HL-60 (cell line): ENCODE data around the gene NOS2.
"Not testable (repeated sequence)": the region's sequence is repeated elsewhere in the genome, so short reads cannot be mapped to it uniquely, and the experiment has no call there.

Source experiments
- DNase-seq, 2 experiments: peaks; one replicate each; pipeline ENCODE4 v3.0.0-alpha.2; 2010 to 2020; ENCODE audit warnings: low read depth in 1 of 2, low spot score in 1 of 2
- H3K27ac ChIP-seq: fragments of 250-450 bp; sonication (Bioruptor Pico); replicated peaks from 2 replicates; pipeline ENCODE4 v1.5.1; 2020; ENCODE audit warnings: mild to moderate bottlenecking, moderate library complexity
- H3K27me3 ChIP-seq: fragments of 250-450 bp; sonication (Bioruptor Pico); 2 replicates; pipeline ENCODE4 v1.5.1; 2021; ENCODE audit warnings: mild to moderate bottlenecking, moderate library complexity; ENCODE audit not compliant: insufficient read depth, poor library complexity, severe bottlenecking
- H3K4me3 ChIP-seq: replicated peaks from 2 replicates; pipeline ENCODE4 v1.5.1; 2011; ENCODE audit warnings: mild to moderate bottlenecking, control low read depth, low read length; ENCODE audit not compliant: insufficient read depth
- CTCF ChIP-seq: IDR thresholded peaks from one replicate; pipeline ENCODE4 v1.5.1; 2011; ENCODE audit warnings: low read length, control low read depth, inconsistent platforms; ENCODE audit not compliant: insufficient read depth
- GABPA ChIP-seq: IDR thresholded peaks from 2 replicates; pipeline ENCODE4 v1.6.1; 2012; ENCODE audit warnings: low read depth
- POLR2AphosphoS5 ChIP-seq: IDR thresholded peaks from 2 replicates; pipeline ENCODE4 v1.6.1; 2012; ENCODE audit warnings: low read depth
- SPI1 ChIP-seq: IDR thresholded peaks from 2 replicates; pipeline ENCODE4 v1.6.1; 2012; ENCODE audit warnings: low read depth, mild to moderate bottlenecking, borderline replicate concordance
- TF ChIP-seq, protein P1 (sequence below): IDR thresholded peaks from 2 replicates; pipeline ENCODE4 v1.6.1; 2012; ENCODE audit warnings: low read depth; ENCODE audit not compliant: insufficient replicate concordance

Gene NOS2

DNA sequence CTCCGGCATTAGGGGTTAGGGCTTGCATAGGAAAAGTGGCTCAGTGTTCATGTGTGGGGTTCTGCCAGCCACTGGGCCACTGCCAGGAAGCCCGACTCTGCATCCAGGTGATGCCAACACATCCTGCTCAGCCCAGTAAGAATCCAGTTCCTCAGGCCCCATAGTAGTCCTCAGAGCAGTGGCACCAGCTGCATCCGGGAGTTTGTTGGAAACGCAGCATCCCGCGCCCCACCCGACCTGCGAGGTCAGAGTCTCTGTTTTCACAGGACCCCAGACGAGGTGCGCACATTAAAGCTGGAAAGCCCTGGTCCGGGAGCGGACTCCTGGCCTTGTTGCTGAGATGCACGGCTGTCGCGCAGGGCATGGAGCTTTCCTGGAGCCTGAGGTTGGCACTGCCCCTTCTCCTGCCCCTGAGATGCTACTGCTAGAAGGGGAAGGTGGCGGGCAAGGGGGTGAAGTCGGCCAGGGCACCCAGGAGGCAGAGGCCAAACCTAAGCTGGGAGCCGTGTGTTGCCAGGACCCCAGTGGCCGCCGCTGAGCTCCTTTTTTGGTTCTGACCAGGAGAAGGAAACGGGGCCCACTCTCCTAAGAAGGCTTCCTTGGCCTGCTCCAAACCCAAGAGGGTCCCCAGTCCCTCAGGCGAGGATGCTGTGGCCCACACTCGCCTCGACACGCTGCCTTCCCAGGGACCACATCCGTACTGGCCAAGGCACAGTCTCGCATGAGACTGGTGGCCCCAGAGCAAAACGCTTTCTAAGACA, 44.4 kb downstream of the NOS2 start:
- Histone ChIP-seq H3K27ac (no peak overlapping the region), H3K27me3 (no peaks in the 10 kb centered on the region), H3K4me3 (no peak overlapping the region)
- no peak for DNase-seq
- TF ChIP-seq, protein P1, sequence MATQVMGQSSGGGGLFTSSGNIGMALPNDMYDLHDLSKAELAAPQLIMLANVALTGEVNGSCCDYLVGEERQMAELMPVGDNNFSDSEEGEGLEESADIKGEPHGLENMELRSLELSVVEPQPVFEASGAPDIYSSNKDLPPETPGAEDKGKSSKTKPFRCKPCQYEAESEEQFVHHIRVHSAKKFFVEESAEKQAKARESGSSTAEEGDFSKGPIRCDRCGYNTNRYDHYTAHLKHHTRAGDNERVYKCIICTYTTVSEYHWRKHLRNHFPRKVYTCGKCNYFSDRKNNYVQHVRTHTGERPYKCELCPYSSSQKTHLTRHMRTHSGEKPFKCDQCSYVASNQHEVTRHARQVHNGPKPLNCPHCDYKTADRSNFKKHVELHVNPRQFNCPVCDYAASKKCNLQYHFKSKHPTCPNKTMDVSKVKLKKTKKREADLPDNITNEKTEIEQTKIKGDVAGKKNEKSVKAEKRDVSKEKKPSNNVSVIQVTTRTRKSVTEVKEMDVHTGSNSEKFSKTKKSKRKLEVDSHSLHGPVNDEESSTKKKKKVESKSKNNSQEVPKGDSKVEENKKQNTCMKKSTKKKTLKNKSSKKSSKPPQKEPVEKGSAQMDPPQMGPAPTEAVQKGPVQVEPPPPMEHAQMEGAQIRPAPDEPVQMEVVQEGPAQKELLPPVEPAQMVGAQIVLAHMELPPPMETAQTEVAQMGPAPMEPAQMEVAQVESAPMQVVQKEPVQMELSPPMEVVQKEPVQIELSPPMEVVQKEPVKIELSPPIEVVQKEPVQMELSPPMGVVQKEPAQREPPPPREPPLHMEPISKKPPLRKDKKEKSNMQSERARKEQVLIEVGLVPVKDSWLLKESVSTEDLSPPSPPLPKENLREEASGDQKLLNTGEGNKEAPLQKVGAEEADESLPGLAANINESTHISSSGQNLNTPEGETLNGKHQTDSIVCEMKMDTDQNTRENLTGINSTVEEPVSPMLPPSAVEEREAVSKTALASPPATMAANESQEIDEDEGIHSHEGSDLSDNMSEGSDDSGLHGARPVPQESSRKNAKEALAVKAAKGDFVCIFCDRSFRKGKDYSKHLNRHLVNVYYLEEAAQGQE, result no peak
- TF ChIP-seq POLR2AphosphoS5 (no peak), GABPA (no peak), CTCF (no peak), SPI1 (no peak)

DNA sequence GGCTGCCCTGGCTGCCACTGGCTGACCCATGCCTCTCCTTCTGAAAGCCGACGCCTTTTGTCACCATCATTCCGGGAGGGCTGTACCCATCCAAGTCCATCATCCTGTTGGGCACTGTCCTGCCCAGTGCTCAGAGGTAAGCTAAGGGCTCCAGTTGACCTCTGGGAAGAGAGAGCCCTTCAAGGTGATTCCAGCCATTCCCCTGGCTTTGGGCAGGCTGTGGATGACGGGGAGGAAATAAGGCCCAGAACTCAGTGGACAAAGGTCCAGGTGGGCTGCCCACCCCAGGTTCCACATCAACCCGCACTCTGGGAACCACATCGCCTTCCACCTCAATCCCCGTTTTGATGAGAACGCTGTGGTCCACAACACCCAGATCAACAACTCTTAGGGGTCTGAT, 45.8 kb downstream of the NOS2 start:
- TF ChIP-seq CTCF, result no peak
- TF ChIP-seq POLR2AphosphoS5, result no peak
- TF ChIP-seq GABPA, result no peak
- no peak for TF ChIP-seq SPI1
- TF ChIP-seq, protein P1, result no peak
- Histone ChIP-seq H3K27ac (no peak overlapping the region), H3K4me3 (no peak overlapping the region), H3K27me3 (no peaks in the 10 kb centered on the region)
- no peak for DNase-seq

GRCh38 chr17:27753726-27754125, 46.6 kb downstream of the NOS2 start:
- not testable (repeated sequence) for H3K27me3 ChIP-seq, DNase-seq, H3K27ac ChIP-seq, H3K4me3 ChIP-seq

DNA sequence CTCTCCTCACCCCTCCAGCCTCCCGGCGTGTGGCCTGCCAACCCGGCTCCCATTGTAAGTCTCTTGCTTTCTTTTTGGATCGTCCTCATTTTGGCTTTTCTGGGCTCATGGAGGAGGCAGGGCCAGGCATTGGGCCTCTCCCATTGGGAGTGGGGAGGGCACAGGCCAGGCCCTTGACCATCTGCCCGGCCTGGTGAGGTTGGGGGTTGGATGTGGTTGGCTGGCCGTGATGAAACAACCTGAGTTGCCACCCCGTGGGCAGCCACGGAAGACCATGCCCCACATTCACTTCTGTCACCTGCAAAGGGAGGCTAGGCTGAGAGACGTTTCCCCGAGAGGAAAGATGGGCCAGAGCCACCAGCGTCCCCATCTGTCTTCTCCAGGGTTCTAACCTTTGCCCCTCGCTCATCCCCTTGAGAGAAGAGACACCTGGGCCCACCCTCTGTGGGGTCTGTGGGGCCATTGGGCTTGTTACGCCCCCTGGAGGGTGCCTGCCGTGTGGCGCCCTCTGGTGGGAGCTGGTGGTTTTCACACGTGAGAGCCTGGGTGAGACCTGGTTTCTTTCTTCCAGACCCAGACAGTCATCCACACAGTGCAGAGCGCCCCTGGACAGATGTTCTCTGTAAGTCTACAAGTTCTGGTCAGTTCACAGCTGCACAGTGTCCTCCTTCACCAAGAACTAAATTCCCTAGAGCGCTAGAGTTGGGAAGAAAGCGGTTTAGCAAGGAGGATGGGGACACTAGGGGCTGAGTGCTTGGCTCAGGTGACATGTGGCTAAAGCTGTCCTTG, 47.3 kb downstream of the NOS2 start:
- H3K27me3 ChIP-seq, H3K27ac ChIP-seq, H3K4me3 ChIP-seq, DNase-seq: not testable (repeated sequence)
